PC-3 (cell line): Measurements from ENCODE around the gene VTI1A. TPM values are rescaled to one million over a fixed set of nuclear protein-coding genes. Genes with fewer than 3 reads are reported as not detected.

Experiments used
- ATAC-seq: fragments of 200-7000 bp; cut with Tn5 transposase; 2 replicates; pipeline ENCODE4 v1.9.1; 2020; ENCODE audit warnings: mild to moderate bottlenecking, moderate library complexity
- BruUV-seq: library from RNA; stranded (reverse); fragments of 400-500 nt; replicated peaks from 2 replicates; lab custom pipeline; 2021; lab: Mats Ljungman, UMichigan
- CTCF ChIA-PET: fragments of 300-600 bp; sonication (Branson Sonifier 250); formaldehyde crosslinking; loops from one replicate; lab custom pipeline; 2022; ENCODE audit warnings: antibody characterized with exemption; lab: Charles Lee
- POLR2A ChIA-PET: fragments of 300-600 bp; sonication (Branson Sonifier 250); formaldehyde crosslinking; loops from one replicate; lab custom pipeline; 2022; ENCODE audit warnings: antibody characterized with exemption; ENCODE audit not compliant: unreplicated experiment; lab: Charles Lee
- DNase-seq: peaks from one replicate; pipeline ENCODE4 v3.0.0-alpha.2; 2015
- H2AFZ ChIP-seq: fragments of 300-600 bp; sonication (generic); 2 replicates; pipeline ENCODE4 v1.6.0; 2016; ENCODE audit warnings: antibody characterized with exemption, low read length
- H3F3A ChIP-seq: fragments of 300-600 bp; sonication (generic); one replicate; pipeline ENCODE4 v1.6.0; 2017; ENCODE audit warnings: antibody characterized with exemption, low read length, control low read depth, mild to moderate bottlenecking; ENCODE audit not compliant: unreplicated experiment
- H3K27ac ChIP-seq: fragments of 300-600 bp; sonication (generic); 2 replicates; pipeline ENCODE4 v1.5.1; 2016; ENCODE audit warnings: mild to moderate bottlenecking, low read length
- H3K27me3 ChIP-seq: fragments of 300-600 bp; sonication (generic); 2 replicates; pipeline ENCODE4 v1.6.1; 2016; ENCODE audit warnings: low read length, mixed read lengths
- H3K36me3 ChIP-seq: fragments of 300-600 bp; sonication (generic); 2 replicates; pipeline ENCODE4 v1.6.1; 2016; ENCODE audit warnings: low read depth, mixed run types, low read length, mixed read lengths
- H3K4me1 ChIP-seq: fragments of 300-600 bp; sonication (generic); 2 replicates; pipeline ENCODE4 v1.5.1; 2016; ENCODE audit warnings: low read length; ENCODE audit not compliant: insufficient read depth
- H3K4me2 ChIP-seq: fragments of 300-600 bp; sonication (generic); 2 replicates; pipeline ENCODE4 v1.6.0; 2016; ENCODE audit warnings: low read length
- H3K4me3 ChIP-seq: fragments of 300-600 bp; sonication (generic); 2 replicates; pipeline ENCODE4 v1.5.1; 2016; ENCODE audit warnings: mild to moderate bottlenecking, low read length, mixed read lengths
- H3K79me2 ChIP-seq: fragments of 300-600 bp; sonication (generic); 2 replicates; pipeline ENCODE4 v1.6.1; 2017; ENCODE audit warnings: low read length, mixed read lengths
- H3K9ac ChIP-seq: fragments of 300-600 bp; sonication (generic); 2 replicates; pipeline ENCODE4 v1.6.0; 2016; ENCODE audit warnings: mild to moderate bottlenecking, low read length
- H3K9me2 ChIP-seq: fragments of 300-600 bp; sonication (generic); replicated peaks from 2 replicates; pipeline ENCODE4 v1.6.1; 2016; ENCODE audit warnings: mixed run types, low read length, mixed read lengths
- H3K9me3 ChIP-seq: fragments of 300-600 bp; sonication (generic); 2 replicates; pipeline ENCODE4 v1.6.1; 2016; ENCODE audit warnings: low read length, mixed read lengths
- H4K20me1 ChIP-seq: fragments of 300-600 bp; sonication (generic); 2 replicates; pipeline ENCODE4 v1.6.1; 2016; ENCODE audit warnings: low read length, mixed read lengths
- EZH2 ChIP-seq: fragments of 300-600 bp; sonication (generic); IDR thresholded peaks from one replicate; pipeline ENCODE4 v1.6.1; 2017; ENCODE audit warnings: antibody characterized with exemption, mild to moderate bottlenecking, low read length; ENCODE audit not compliant: unreplicated experiment
- EZH2phosphoT487 ChIP-seq: fragments of 300-600 bp; sonication (generic); IDR thresholded peaks from 2 replicates; pipeline ENCODE4 v1.6.1; 2018; ENCODE audit warnings: mild to moderate bottlenecking, antibody characterized with exemption, low read length, borderline replicate concordance
- intact Hi-C: fragments of 100-400 bp; cut with micrococcal nuclease; formaldehyde crosslinking; loops from 2 replicates; pipeline ENCODE4 v1.9.0; 2023
- total RNA-seq: library from RNA; depleted of rRNA; stranded (reverse); fragments of >200 nt; gene quantifications from 2 replicates; pipeline ENCODE4 v1.2.3, GENCODE V29; 2014
- TF ChIP-seq, protein P1 (sequence below): fragments of 300-600 bp; sonication (generic); conservative IDR thresholded peaks from 2 replicates; pipeline ENCODE4 v1.5.1; 2017; ENCODE audit warnings: antibody characterized with exemption, low read depth, mild to moderate bottlenecking, low read length

The VTI1A gene
- total RNA-seq, 1 experiment from 2014 or later = 18.1 TPM

DNA sequence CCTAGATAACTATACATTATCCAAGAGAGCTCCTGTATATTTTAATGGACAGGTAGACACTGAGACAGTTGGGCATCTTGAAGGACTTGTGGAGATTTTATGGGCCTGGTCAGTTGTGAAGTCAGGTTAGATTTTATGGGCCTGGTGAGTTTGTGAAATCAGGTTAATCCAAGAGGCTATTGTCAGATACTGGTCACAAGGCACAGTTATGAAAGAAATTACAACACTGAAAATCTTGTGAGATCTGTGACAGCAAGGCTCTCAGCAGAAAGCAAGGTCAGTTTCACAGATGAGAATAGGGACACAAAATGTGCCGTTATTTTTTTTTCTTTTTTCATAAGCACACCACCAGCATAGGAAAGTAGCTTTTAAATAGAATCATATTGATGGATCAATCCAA, 167.6 kb downstream of the VTI1A start:
- H4K20me1 ChIP-seq = no peaks in the 10 kb centered on the region
- no peak overlapping the region for H3K4me2 ChIP-seq
- intact Hi-C loops = no loop called here
- BruUV-seq = no TSS peak
- H3K9me3 ChIP-seq = no peaks in the 10 kb centered on the region
- H3F3A ChIP-seq = no peaks in the 10 kb centered on the region
- no peak overlapping the region for H3K27ac ChIP-seq
- H3K9me2 ChIP-seq = no peaks in the 10 kb centered on the region
- POLR2A ChIA-PET = no interaction called here
- no peak overlapping the region for H2AFZ ChIP-seq
- no peaks in the 10 kb centered on the region for H3K36me3 ChIP-seq
- no peak overlapping the region for H3K4me3 ChIP-seq
- ATAC-seq (no peak), DNase-seq (no peak)
- H3K27me3 ChIP-seq = no peaks in the 10 kb centered on the region
- no peaks in the 10 kb centered on the region for H3K79me2 ChIP-seq
- CTCF ChIA-PET = no interaction called here
- peaks cover 11% of the 10 kb centered on the region; the same call in 1 of the 2 replicates for H3K4me1 ChIP-seq
- H3K9ac ChIP-seq = no peak overlapping the region
- TF ChIP-seq, protein P1, sequence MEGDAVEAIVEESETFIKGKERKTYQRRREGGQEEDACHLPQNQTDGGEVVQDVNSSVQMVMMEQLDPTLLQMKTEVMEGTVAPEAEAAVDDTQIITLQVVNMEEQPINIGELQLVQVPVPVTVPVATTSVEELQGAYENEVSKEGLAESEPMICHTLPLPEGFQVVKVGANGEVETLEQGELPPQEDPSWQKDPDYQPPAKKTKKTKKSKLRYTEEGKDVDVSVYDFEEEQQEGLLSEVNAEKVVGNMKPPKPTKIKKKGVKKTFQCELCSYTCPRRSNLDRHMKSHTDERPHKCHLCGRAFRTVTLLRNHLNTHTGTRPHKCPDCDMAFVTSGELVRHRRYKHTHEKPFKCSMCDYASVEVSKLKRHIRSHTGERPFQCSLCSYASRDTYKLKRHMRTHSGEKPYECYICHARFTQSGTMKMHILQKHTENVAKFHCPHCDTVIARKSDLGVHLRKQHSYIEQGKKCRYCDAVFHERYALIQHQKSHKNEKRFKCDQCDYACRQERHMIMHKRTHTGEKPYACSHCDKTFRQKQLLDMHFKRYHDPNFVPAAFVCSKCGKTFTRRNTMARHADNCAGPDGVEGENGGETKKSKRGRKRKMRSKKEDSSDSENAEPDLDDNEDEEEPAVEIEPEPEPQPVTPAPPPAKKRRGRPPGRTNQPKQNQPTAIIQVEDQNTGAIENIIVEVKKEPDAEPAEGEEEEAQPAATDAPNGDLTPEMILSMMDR = no peak

GRCh38 chr10:112615269-112615668, 168.3 kb downstream of the VTI1A start:
- Histone ChIP-seq H3K79me2 (no peaks in the 10 kb centered on the region), H3K9me2 (no peaks in the 10 kb centered on the region), H3K27ac (no peak overlapping the region), H4K20me1 (no peaks in the 10 kb centered on the region), H3K4me1 (peaks cover 11% of the 10 kb centered on the region; the same call in 1 of the 2 replicates), H3F3A (no peaks in the 10 kb centered on the region), H3K9me3 (no peaks in the 10 kb centered on the region), H3K36me3 (no peaks in the 10 kb centered on the region), H3K4me2 (no peak overlapping the region), H3K9ac (no peak overlapping the region), H3K27me3 (no peaks in the 10 kb centered on the region), H3K4me3 (no peak overlapping the region), H2AFZ (no peak overlapping the region)
- ChIA-PET CTCF (no interaction called here), POLR2A (no interaction called here)
- peak; percentile 42 for ATAC-seq
- intact Hi-C loops = no loop called here
- peak; percentile 61 for DNase-seq
- TF ChIP-seq EZH2phosphoT487 (no peak), EZH2 (no peak)
- TF ChIP-seq, protein P1 = no peak
- BruUV-seq = no TSS peak

GRCh38 chr10:112616647-112617046, 169.6 kb downstream of the VTI1A start:
- ChIA-PET POLR2A (no interaction called here), CTCF (no interaction called here)
- H2AFZ ChIP-seq = no peak overlapping the region
- H3K9me2 ChIP-seq = no peaks in the 10 kb centered on the region
- no peaks in the 10 kb centered on the region for H3K9me3 ChIP-seq
- no peaks in the 10 kb centered on the region for H3K36me3 ChIP-seq
- no peak overlapping the region for H3K4me2 ChIP-seq
- intact Hi-C loops = no loop called here
- no peak overlapping the region for H3K4me3 ChIP-seq
- H3K27me3 ChIP-seq = no peaks in the 10 kb centered on the region
- H3F3A ChIP-seq = no peaks in the 10 kb centered on the region
- H3K9ac ChIP-seq = no peak overlapping the region
- DNase-seq (no peak), ATAC-seq (no peak)
- no peaks in the 10 kb centered on the region for H4K20me1 ChIP-seq
- TF ChIP-seq EZH2 (no peak), EZH2phosphoT487 (no peak)
- TF ChIP-seq, protein P1 = no peak
- H3K79me2 ChIP-seq = no peaks in the 10 kb centered on the region
- BruUV-seq = no TSS peak
- no peak overlapping the region for H3K27ac ChIP-seq
- H3K4me1 ChIP-seq = peaks cover 11% of the 10 kb centered on the region; the same call in 1 of the 2 replicates
